B cell (primary cell): Measurements from ENCODE around the gene CFAP61. TPM values are rescaled to one million over a fixed set of nuclear protein-coding genes. Genes with fewer than 3 reads are reported as not detected.

ENCODE experiments used
- ATAC-seq: fragments of 200-7000 bp; cut with Tn5 transposase; one replicate; pipeline ENCODE4 v1.10.0; 2021; ENCODE audit warnings: low read depth, mild to moderate bottlenecking, moderate number of reproducible peaks, moderate library complexity
- CTCF ChIA-PET: fragments of 350-600 bp; sonication (Branson Sonifier 250); formaldehyde crosslinking; loops from one replicate; lab custom pipeline; 2021; ENCODE audit warnings: antibody characterized with exemption, inconsistent platforms; lab: Charles Lee
- POLR2A ChIA-PET: fragments of 350-600 bp; sonication (Branson Sonifier 250); formaldehyde crosslinking; loops from one replicate; lab custom pipeline; 2021; ENCODE audit warnings: antibody characterized with exemption; lab: Charles Lee
- DNase-seq: peaks from one replicate; pipeline ENCODE4 v3.0.0; 2013
- H2AFZ ChIP-seq: 2 replicates; pipeline ENCODE4 v1.6.1; 2012; ENCODE audit warnings: mild to moderate bottlenecking, low read depth, low read length; ENCODE audit not compliant: insufficient read depth, poor library complexity, severe bottlenecking
- H3K27ac ChIP-seq, 2 donors: 1 replicate in 1 of 2; 2 replicates in 1 of 2; pipeline ENCODE4 v1.5.1; 2012 to 2013; ENCODE audit warnings: low read length in 2 of 2, mild to moderate bottlenecking in 2 of 2, moderate library complexity in 1 of 2
- H3K27me3 ChIP-seq, 4 experiments: fragments of 200-600 bp in 1 of 4; sonication (generic) in 1 of 4; replicated peaks in 1 of 4; 1 replicate in 2 of 4; 2 replicates in 2 of 4; pipeline versions ENCODE4 v1.6.1 to v1.7.0; 2013 to 2016; ENCODE audit warnings: low read length in 3 of 4, mild to moderate bottlenecking in 2 of 4, mixed read lengths in 1 of 4, moderate library complexity in 1 of 4; ENCODE audit not compliant: insufficient read depth in 4 of 4, control insufficient read depth in 3 of 4; ENCODE audit errors: control extremely low read depth in 1 of 4
- H3K36me3 ChIP-seq, 2 experiments: replicated peaks in 1 of 2; 1 replicate in 1 of 2; 2 replicates in 1 of 2; pipeline versions ENCODE4 v1.6.1 to v1.7.1; 2013; ENCODE audit warnings: low read length in 1 of 2; ENCODE audit not compliant: insufficient read depth in 2 of 2, control insufficient read depth in 1 of 2; ENCODE audit errors: control extremely low read depth in 1 of 2, extremely low read depth in 1 of 2
- H3K4me1 ChIP-seq, 2 donors: fragments of 200-600 bp in 1 of 2; sonication (generic) in 1 of 2; 1 replicate in 1 of 2; 2 replicates in 1 of 2; pipeline versions ENCODE4 v1.5.1 to v1.6.1; 2013 to 2017; ENCODE audit warnings: low read length in 2 of 2; ENCODE audit not compliant: control insufficient read depth in 2 of 2, insufficient read depth in 2 of 2
- H3K4me2 ChIP-seq: replicated peaks from 2 replicates; pipeline ENCODE3; 2012; ENCODE audit warnings: mild to moderate bottlenecking, low read depth, low read length; ENCODE audit not compliant: poor library complexity, severe bottlenecking
- H3K4me3 ChIP-seq, 5 experiments: fragments of 200-600 bp in 1 of 5; sonication (generic) in 1 of 5; 1 replicate in 3 of 5; 2 replicates in 2 of 5; pipeline versions ENCODE4 v1.5.1 to v1.7.0; 2011 to 2016; ENCODE audit warnings: low read length in 4 of 5, mild to moderate bottlenecking in 4 of 5, low read depth in 2 of 5, control low read depth in 1 of 5, moderate library complexity in 1 of 5; ENCODE audit not compliant: insufficient read depth in 1 of 5; ENCODE audit errors: control extremely low read depth in 1 of 5, extremely low read depth in 1 of 5
- H3K79me2 ChIP-seq: fragments of 200-600 bp; sonication (generic); one replicate; pipeline ENCODE4 v1.6.0; 2016; ENCODE audit warnings: low read length; ENCODE audit not compliant: control insufficient read depth, insufficient read depth
- H3K9ac ChIP-seq: fragments of 200-600 bp; sonication (generic); 2 replicates; pipeline ENCODE4 v1.6.1; 2017; ENCODE audit warnings: mild to moderate bottlenecking, low read length, moderate library complexity
- H3K9me3 ChIP-seq, 3 donors: one replicate each; pipeline versions ENCODE4 v1.6.1 to v1.7.1; 2013; ENCODE audit warnings: low read length in 2 of 3; ENCODE audit not compliant: control insufficient read depth in 2 of 3, insufficient read depth in 1 of 3; ENCODE audit errors: control extremely low read depth in 1 of 3
- H4K20me1 ChIP-seq: 2 replicates; pipeline ENCODE4 v1.6.0; 2012; ENCODE audit warnings: mild to moderate bottlenecking, low read length; ENCODE audit not compliant: insufficient read depth, control insufficient read depth, poor library complexity, severe bottlenecking
- H3K27ac Mint-ChIP-seq: one replicate; pipeline ENCODE4 v1.8.0; 2021; ENCODE audit warnings: mixed read lengths
- H3K27me3 Mint-ChIP-seq: one replicate; pipeline ENCODE4 v1.8.0; 2021; ENCODE audit warnings: mixed read lengths
- H3K4me1 Mint-ChIP-seq: one replicate; pipeline ENCODE4 v1.8.0; 2021; ENCODE audit warnings: mixed read lengths
- H3K4me3 Mint-ChIP-seq: one replicate; pipeline ENCODE4 v1.8.0; 2021; ENCODE audit warnings: mixed read lengths
- H3K9me3 Mint-ChIP-seq: one replicate; pipeline ENCODE4 v1.8.0; 2022; ENCODE audit warnings: mixed read lengths; ENCODE audit not compliant: insufficient read depth
- CTCF ChIP-seq: fragments of 200-600 bp; IDR thresholded peaks from one replicate; pipeline ENCODE4 v1.8.0; 2022; ENCODE audit warnings: antibody characterized with exemption, mild to moderate bottlenecking
- EZH2 ChIP-seq: IDR thresholded peaks from 2 replicates; pipeline ENCODE4 v1.6.1; 2012; ENCODE audit warnings: borderline replicate concordance, low read depth, mild to moderate bottlenecking, moderate library complexity, low read length; ENCODE audit not compliant: insufficient read depth, poor library complexity, severe bottlenecking
- WGBS: methylation state at CpG from one replicate; pipeline ENCODE4 v1.1.5; 2013; ENCODE audit warnings: missing lambda C conversion rate; ENCODE audit not compliant: insufficient coverage; 5-methylcytosine and 5-hydroxymethylcytosine counted together
- intact Hi-C: fragments of 100-400 bp; cut with micrococcal nuclease; formaldehyde crosslinking; loops from one replicate; pipeline ENCODE4 v1.10.0; 2022
- polyA plus RNA-seq: library from polyadenylated mRNA; depleted of rRNA; stranded (reverse); fragments of >200 nt; gene quantifications from 2 replicates; pipeline ENCODE4 v1.2.3, GENCODE V29; 2012
- total RNA-seq, 2 donors: library from RNA; stranded (reverse); fragments of 120-200 nt in 1 of 2; gene quantifications; 1 replicate in 1 of 2; 2 replicates in 1 of 2; pipeline versions ENCODE4 v1.2.3 to v1.2.4, GENCODE V29; 2013 to 2022

The CFAP61 gene
- total and polyA plus RNA-seq, 2 donors (not counting 1 experiment from before 2014, with no cell fraction given): not detected

GRCh38 chr20:20333866-20334265 lies 281.5 kb downstream of the CFAP61 start:
- no peaks in the 10 kb centered on the region for H3K27me3 ChIP-seq
- peak overlapping the region; percentile 55 for H3K4me3 Mint-ChIP-seq
- peaks cover 12 to 20% of the 10 kb centered on the region in 2 donors for H3K4me1 ChIP-seq
- ATAC-seq: peak; percentile 57
- peaks cover 3% of the 10 kb centered on the region for H3K27me3 Mint-ChIP-seq
- H3K4me1 Mint-ChIP-seq: peaks cover 23% of the 10 kb centered on the region
- H4K20me1 ChIP-seq: no peaks in the 10 kb centered on the region
- no peak overlapping the region for H2AFZ ChIP-seq
- no peak overlapping the region for H3K4me3 ChIP-seq
- H3K9me3 Mint-ChIP-seq: no peaks in the 10 kb centered on the region
- peaks cover 0 to 11% (median 4%) of the 10 kb centered on the region in 3 donors for H3K9me3 ChIP-seq
- no peaks in the 10 kb centered on the region for H3K79me2 ChIP-seq
- no peak overlapping the region for H3K27ac ChIP-seq
- 40% methylated on average over 2 of the region's 6 CpGs for WGBS
- no peaks in the 10 kb centered on the region for H3K36me3 ChIP-seq
- DNase-seq: peak; percentile 19
- ChIA-PET POLR2A (no interaction called here), CTCF (no interaction called here)
- H3K9ac ChIP-seq: no peak overlapping the region
- TF ChIP-seq CTCF (no peak), EZH2 (no peak)
- intact Hi-C loops: no loop called here
- peak overlapping the region; percentile 23 for H3K4me2 ChIP-seq
- no peak overlapping the region for H3K27ac Mint-ChIP-seq

GRCh38 chr20:20334489-20334888 lies 282.2 kb downstream of the CFAP61 start:
- Histone ChIP-seq H3K79me2 (no peaks in the 10 kb centered on the region), H2AFZ (peak overlapping the region; percentile 20), H3K9me3 (peaks cover 0 to 11% (median 4%) of the 10 kb centered on the region in 3 donors), H4K20me1 (no peaks in the 10 kb centered on the region), H3K9ac (peak overlapping the region; percentile 10), H3K27me3 (no peaks in the 10 kb centered on the region), H3K27ac (peak overlapping the region in 1 of 2 donors; percentile 27), H3K4me2 (peak overlapping the region; percentile 43), H3K4me3 (peak overlapping the region in 1 of 5 experiments; percentile 7), H3K4me1 (peaks cover 12 to 20% of the 10 kb centered on the region in 2 donors), H3K36me3 (no peaks in the 10 kb centered on the region)
- no peaks in the 10 kb centered on the region for H3K9me3 Mint-ChIP-seq
- WGBS: 30% methylated on average over 2 of the region's 5 CpGs
- H3K27ac Mint-ChIP-seq: peak overlapping the region; percentile 56
- ATAC-seq (peak; percentile 49), DNase-seq (peak; percentile 35)
- CTCF ChIA-PET: no interaction called here
- intact Hi-C loops: no loop called here
- peak overlapping the region; percentile 72 for H3K4me3 Mint-ChIP-seq
- POLR2A ChIA-PET: no interaction called here
- TF ChIP-seq CTCF (no peak), EZH2 (no peak)
- H3K27me3 Mint-ChIP-seq: peaks cover 3% of the 10 kb centered on the region
- peaks cover 23% of the 10 kb centered on the region for H3K4me1 Mint-ChIP-seq
